Measurements from ENCODE around the gene SAMD14. TPM values are rescaled to one million over a fixed set of nuclear protein-coding genes. Genes with fewer than 3 reads are reported as not detected.

Gene SAMD14
- total RNA-seq, 2 experiments from 2014 or later: 0.59 TPM; not detected in 1

DNA sequence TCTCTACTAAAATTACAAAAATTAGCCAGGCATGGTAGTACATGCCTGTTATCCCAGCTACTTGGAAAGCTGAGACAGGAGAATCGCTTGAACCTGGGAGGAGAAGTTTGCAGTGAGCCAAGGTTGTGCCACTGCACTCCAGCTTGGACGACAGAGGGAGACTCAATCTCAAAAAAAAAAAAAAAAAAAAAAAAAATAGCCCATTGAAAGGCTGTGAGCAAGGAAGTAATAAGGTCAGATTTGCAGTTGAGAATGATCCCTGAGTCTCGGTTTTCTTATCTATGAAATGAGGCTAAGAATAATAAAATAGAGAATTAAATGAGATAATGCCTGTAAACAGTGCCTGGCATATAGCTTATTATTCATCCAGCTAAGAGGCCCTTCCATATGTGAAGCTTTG lies 36.2 kb downstream of the SAMD14 start:
- CTCF ChIA-PET (ENCODE audit: unreplicated experiment): interaction anchor here (0.6 to 1.8 kb wide), 8 partner anchors 16 to 709 kb away, joined by 3 to 8 read pairs (median 3); partner anchors contain the start of gene ITGA3

DNA sequence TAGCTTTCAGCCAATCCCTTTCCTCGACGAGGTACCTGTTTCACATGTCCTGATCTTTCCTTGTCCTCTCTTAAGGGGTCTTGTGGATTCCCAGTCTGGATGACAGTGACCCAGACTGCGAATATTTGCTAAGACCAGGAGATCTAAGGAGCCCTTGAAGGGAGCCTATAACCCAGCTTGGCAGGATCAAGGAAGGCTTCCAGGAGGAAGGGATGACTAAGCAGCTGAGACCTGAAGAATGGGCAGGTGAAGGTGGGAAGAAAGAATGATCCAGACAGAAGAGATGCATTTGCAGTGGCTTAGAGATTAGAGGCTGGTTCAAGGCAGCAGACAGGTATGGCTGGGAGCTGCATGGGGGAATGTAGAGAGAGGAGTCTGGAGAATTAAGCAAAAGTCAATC lies 36.7 kb downstream of the SAMD14 start:
- ChIA-PET CTCF (ENCODE audit: unreplicated experiment) (interaction anchor here (0.6 kb wide), 1 partner anchor 412 kb away, joined by 3 read pairs; no protein-coding TSS in a partner anchor), POLR2A (interaction anchor here (0.6 to 1.2 kb wide), 2 partner anchors 37 to 48 kb away, joined by 3 to 5 read pairs; partner anchors contain the start of gene ITGA3)
- no peak overlapping the region for H3K4me3 ChIP-seq (ENCODE audit: low read depth, low read length, poor library complexity, severe bottlenecking)
- H3K4me1 ChIP-seq (ENCODE audit: insufficient read depth, low read length, poor library complexity, severe bottlenecking): peaks cover 20% of the 10 kb centered on the region
- intact Hi-C loops (cut with micrococcal nuclease; ENCODE audit: unreplicated experiment): no loop called here
- no peaks in the 10 kb centered on the region for H3K9me2 ChIP-seq (ENCODE audit: insufficient read depth, low read length)
- no peak for TF ChIP-seq EZH2phosphoT487 (IDR thresholded peaks at IDR 0.05; ENCODE audit: borderline replicate concordance, low read depth, low read length)
- no peaks in the 10 kb centered on the region for H4K20me1 ChIP-seq (ENCODE audit: insufficient read depth, low read length)
- H3K9me3 ChIP-seq (ENCODE audit: low read length): no peaks in the 10 kb centered on the region
- H3K27ac ChIP-seq (ENCODE audit: low read depth, low read length, poor library complexity, severe bottlenecking): no peak overlapping the region
- BruUV-seq (replicated peaks): no TSS peak
- DNase-seq (ENCODE audit: low spot score): no peak
- H2AFZ ChIP-seq (ENCODE audit: low read length): no peak overlapping the region
- H3K36me3 ChIP-seq (ENCODE audit: insufficient read depth, low read length): peaks cover 8% of the 10 kb centered on the region; the same call in 1 of the 2 replicates
- H3K79me2 ChIP-seq (ENCODE audit: insufficient read depth, low read depth, low read length): no peaks in the 10 kb centered on the region
- no peak overlapping the region for H3K4me2 ChIP-seq (ENCODE audit: low read length)

More for the DNA sequence above, 36.2 kb downstream of the SAMD14 start:
- peaks cover 20% of the 10 kb centered on the region for H3K4me1 ChIP-seq (ENCODE audit: insufficient read depth, low read length, poor library complexity, severe bottlenecking)
- H3K27ac ChIP-seq (ENCODE audit: low read depth, low read length, poor library complexity, severe bottlenecking): no peak overlapping the region
- BruUV-seq (replicated peaks): no TSS peak
- H3K79me2 ChIP-seq (ENCODE audit: insufficient read depth, low read depth, low read length): no peaks in the 10 kb centered on the region
- peaks cover 8% of the 10 kb centered on the region; the same call in 1 of the 2 replicates for H3K36me3 ChIP-seq (ENCODE audit: insufficient read depth, low read length)
- no peaks in the 10 kb centered on the region for H3K9me2 ChIP-seq (ENCODE audit: insufficient read depth, low read length)
- peak overlapping the region; percentile 94 for H3K4me3 ChIP-seq (ENCODE audit: low read depth, low read length, poor library complexity, severe bottlenecking)
- H4K20me1 ChIP-seq (ENCODE audit: insufficient read depth, low read length): no peaks in the 10 kb centered on the region
- TF ChIP-seq, protein P1, sequence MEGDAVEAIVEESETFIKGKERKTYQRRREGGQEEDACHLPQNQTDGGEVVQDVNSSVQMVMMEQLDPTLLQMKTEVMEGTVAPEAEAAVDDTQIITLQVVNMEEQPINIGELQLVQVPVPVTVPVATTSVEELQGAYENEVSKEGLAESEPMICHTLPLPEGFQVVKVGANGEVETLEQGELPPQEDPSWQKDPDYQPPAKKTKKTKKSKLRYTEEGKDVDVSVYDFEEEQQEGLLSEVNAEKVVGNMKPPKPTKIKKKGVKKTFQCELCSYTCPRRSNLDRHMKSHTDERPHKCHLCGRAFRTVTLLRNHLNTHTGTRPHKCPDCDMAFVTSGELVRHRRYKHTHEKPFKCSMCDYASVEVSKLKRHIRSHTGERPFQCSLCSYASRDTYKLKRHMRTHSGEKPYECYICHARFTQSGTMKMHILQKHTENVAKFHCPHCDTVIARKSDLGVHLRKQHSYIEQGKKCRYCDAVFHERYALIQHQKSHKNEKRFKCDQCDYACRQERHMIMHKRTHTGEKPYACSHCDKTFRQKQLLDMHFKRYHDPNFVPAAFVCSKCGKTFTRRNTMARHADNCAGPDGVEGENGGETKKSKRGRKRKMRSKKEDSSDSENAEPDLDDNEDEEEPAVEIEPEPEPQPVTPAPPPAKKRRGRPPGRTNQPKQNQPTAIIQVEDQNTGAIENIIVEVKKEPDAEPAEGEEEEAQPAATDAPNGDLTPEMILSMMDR (conservative IDR thresholded peaks at IDR 0.05; ENCODE audit: low read length): no peak
- TF ChIP-seq EZH2phosphoT487 (IDR thresholded peaks at IDR 0.05; ENCODE audit: borderline replicate concordance, low read depth, low read length): no peak
- peak overlapping the region; percentile 97 for H3K4me2 ChIP-seq (ENCODE audit: low read length)
- H3K9me3 ChIP-seq (ENCODE audit: low read length): no peaks in the 10 kb centered on the region
- DNase-seq (ENCODE audit: low spot score): no peak
- intact Hi-C loops (cut with micrococcal nuclease; ENCODE audit: unreplicated experiment): loop anchor here (1.0 to 2.0 kb wide), 4 partner anchors 57 to 203 kb away; partner anchors contain the start of gene PPP1R9B
- POLR2A ChIA-PET: interaction anchor here (0.6 to 1.4 kb wide), 6 partner anchors 38 to 249 kb away, joined by 3 to 5 read pairs (median 3); partner anchors contain the start of gene ITGA3
- peak overlapping the region; percentile 98 for H2AFZ ChIP-seq (ENCODE audit: low read length)

DNA sequence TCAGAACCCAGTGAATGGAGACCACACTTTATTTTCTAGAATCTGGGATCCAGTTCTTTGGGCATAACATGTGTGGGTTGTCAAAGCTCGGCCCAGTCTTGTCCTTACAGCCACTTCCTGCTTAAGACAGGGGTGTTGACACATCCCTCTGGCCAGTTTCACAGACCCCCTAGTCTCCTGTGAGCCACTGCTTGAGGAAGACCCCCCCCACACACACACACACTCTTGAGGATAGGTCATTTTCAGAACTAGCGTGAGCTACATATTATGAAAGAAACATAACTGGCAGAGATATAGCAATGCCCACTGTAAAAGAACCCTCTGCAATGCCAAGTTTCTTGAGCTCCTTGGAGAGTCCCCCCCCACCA lies 38.1 kb downstream of the SAMD14 start:
- intact Hi-C loops (cut with micrococcal nuclease; ENCODE audit: unreplicated experiment): no loop called here
- no peak for DNase-seq (ENCODE audit: low spot score)
- Histone ChIP-seq H4K20me1 (ENCODE audit: insufficient read depth, low read length) (no peaks in the 10 kb centered on the region), H3K4me1 (ENCODE audit: insufficient read depth, low read length, poor library complexity, severe bottlenecking) (peaks cover 20% of the 10 kb centered on the region), H3K4me2 (ENCODE audit: low read length) (no peak overlapping the region), H3K27ac (ENCODE audit: low read depth, low read length, poor library complexity, severe bottlenecking) (no peak overlapping the region), H3K36me3 (ENCODE audit: insufficient read depth, low read length) (peaks cover 8% of the 10 kb centered on the region; the same call in 1 of the 2 replicates), H3K79me2 (ENCODE audit: insufficient read depth, low read depth, low read length) (no peaks in the 10 kb centered on the region), H3K4me3 (ENCODE audit: low read depth, low read length, poor library complexity, severe bottlenecking) (no peak overlapping the region), H3K9me3 (ENCODE audit: low read length) (no peaks in the 10 kb centered on the region), H2AFZ (ENCODE audit: low read length) (no peak overlapping the region), H3K9me2 (ENCODE audit: insufficient read depth, low read length) (no peaks in the 10 kb centered on the region)
- no TSS peak for BruUV-seq (replicated peaks)
- TF ChIP-seq EZH2phosphoT487 (IDR thresholded peaks at IDR 0.05; ENCODE audit: borderline replicate concordance, low read depth, low read length): no peak
- TF ChIP-seq, protein P1 (conservative IDR thresholded peaks at IDR 0.05; ENCODE audit: low read length): no peak
- ChIA-PET CTCF (ENCODE audit: unreplicated experiment) (interaction anchor here (0.6 kb wide), 1 partner anchor 17 kb away, joined by 11 read pairs; no protein-coding TSS in a partner anchor), POLR2A (interaction anchor here (0.6 to 1.4 kb wide), 2 partner anchors 52 to 77 kb away, joined by 3 to 4 read pairs; no protein-coding TSS in a partner anchor)

Data from OCI-LY7 (cell line).